ENCODE results near the gene ZNF385B.

Gene ZNF385B

DNA sequence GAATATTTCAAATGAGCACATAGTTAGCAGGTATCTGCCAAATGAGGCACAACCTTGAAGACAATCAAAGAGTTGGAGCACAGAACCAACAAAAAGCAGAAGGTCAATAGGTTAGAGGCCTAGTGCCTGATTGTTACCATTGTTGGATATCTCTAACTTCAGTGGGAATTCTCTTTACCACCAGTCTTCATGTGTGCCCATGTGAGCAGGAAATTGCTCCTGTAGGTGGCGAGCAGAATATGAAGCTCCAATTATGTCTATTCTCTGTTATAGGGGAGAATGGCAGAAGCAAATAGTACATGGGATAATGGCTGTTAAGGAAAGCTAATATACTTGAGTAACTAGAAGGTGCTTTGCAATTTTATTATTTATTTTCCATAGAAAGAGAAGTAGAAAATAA is 14.9 kb upstream of the ZNF385B start:
- no peak for DNase-seq (ENCODE audit: low read depth)
- no peak; the same call in 1 of the 2 replicates for TF ChIP-seq CTCF (conservative IDR thresholded peaks at IDR 0.05; ENCODE audit: low read length)
- H3K4me3 ChIP-seq (ENCODE audit: low read length): no peak overlapping the region

DNA sequence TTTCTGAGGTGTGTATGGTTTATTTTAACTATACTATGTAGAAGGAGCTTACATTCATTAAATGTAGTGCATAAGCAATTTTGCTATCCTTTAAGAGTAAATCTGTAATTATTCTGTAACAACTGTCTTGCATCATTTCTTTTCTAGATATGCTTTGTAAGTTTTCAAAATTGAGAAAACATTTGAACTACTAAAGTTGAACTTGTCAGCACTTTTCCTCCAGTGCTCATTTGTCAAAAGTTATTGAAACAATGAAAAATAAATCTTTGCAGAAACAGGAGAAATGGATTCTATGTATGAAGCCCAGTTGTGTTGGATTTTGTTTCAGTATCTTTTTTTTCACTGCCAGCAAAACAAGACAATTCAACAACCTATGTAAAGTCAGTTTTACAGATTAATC is 14.5 kb upstream of the ZNF385B start:
- no peak for DNase-seq (ENCODE audit: low read depth)
- no peak overlapping the region for H3K4me3 ChIP-seq (ENCODE audit: low read length)
- TF ChIP-seq CTCF (conservative IDR thresholded peaks at IDR 0.05; ENCODE audit: low read length): no peak

DNA sequence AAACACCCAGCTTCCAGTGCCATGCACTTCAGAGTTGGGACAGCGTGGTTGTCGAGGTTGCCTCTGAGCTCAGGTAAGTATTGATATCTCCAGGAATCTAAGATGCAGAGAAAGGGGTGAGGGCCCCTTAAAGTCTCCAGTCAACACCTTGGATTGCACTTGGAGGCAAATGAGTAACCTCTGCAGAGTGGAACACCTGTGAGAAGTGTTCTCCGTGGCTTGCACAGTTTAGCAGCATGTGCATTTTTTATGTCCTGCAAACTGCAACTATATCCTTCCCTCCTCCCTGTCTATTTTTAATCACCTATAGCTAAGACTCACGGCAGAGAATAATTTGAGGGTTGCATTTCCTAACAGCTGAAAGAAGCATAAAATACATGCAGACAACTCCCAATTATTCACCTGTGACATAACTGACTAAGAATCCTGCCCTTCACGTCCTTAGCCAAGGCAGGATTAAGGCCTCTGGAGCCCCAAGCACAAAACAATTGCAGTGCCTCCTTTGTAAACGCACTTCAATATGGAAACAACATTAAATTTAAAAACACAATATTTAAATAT is 1.6 kb upstream of the ZNF385B start:
- no peak for DNase-seq (ENCODE audit: low read depth)
- TF ChIP-seq CTCF (conservative IDR thresholded peaks at IDR 0.05; ENCODE audit: low read length): no peak
- H3K4me3 ChIP-seq (ENCODE audit: low read length): no peak overlapping the region

DNA sequence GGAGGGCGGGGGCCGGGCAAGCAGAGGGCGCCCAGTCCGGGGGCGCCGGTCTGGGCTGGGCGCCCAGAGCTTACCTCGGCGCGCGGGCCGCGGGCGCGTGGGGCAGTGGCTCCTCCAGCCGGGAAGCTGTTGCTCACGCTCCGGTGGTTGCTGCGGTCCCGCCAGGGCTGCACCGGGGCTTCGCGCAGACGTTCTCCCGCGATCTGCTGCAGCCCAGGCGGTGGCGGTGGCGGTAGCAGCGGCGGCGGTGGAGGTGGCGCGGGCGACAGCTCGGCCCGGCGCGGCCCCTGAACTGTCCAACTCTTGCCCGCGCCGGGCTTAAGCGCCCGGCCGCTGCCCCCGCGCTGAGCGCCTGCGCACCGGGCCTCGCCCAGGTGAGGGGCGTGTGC is 391 bp downstream of the ZNF385B start:
- DNase-seq (ENCODE audit: low read depth): no peak
- H3K4me3 ChIP-seq (ENCODE audit: low read length): peak overlapping the region; percentile 60
- TF ChIP-seq CTCF (conservative IDR thresholded peaks at IDR 0.05; ENCODE audit: low read length): no peak

GRCh38 chr2:179860255-179861026 is 971 bp downstream of the ZNF385B start:
- no peak for DNase-seq (ENCODE audit: low read depth)
- TF ChIP-seq CTCF (conservative IDR thresholded peaks at IDR 0.05; ENCODE audit: low read length): no peak
- H3K4me3 ChIP-seq (ENCODE audit: low read length): peak overlapping the region; percentile 49

- no peak for DNase-seq (ENCODE audit: low read depth)
- no peak for TF ChIP-seq CTCF (conservative IDR thresholded peaks at IDR 0.05; ENCODE audit: low read length)
- no peak overlapping the region for H3K4me3 ChIP-seq (ENCODE audit: low read length)
Observed at GRCh38 chr2:179859523-179859922, 1.9 kb downstream of the ZNF385B start.

- H3K4me3 ChIP-seq (ENCODE audit: low read length): no peak overlapping the region
- TF ChIP-seq CTCF (conservative IDR thresholded peaks at IDR 0.05; ENCODE audit: low read length): no peak
- DNase-seq (ENCODE audit: low read depth): no peak
Observed at GRCh38 chr2:179857236-179857635, 4.2 kb downstream of the ZNF385B start.
